Natural killer cell (primary cell): Measurements from ENCODE around the gene OGFOD3. TPM values are rescaled to one million over a fixed set of nuclear protein-coding genes. Genes with fewer than 3 reads are reported as not detected.
"Not testable (repeated sequence)": the region's sequence is repeated elsewhere in the genome, so short reads cannot be mapped to it uniquely, and the experiment has no call there.

Experiments used
- ATAC-seq, 3 donors: fragments of 150-1000 bp in 2 of 3; fragments of 200-7000 bp in 1 of 3; cut with Tn5 transposase; 1 replicate in 1 of 3; 2 replicates in 2 of 3; pipeline ENCODE4 v1.10.0; 2021; ENCODE audit warnings: mild to moderate bottlenecking in 2 of 3, moderate library complexity in 2 of 3
- DNase-seq, 2 donors: peaks; one replicate each; pipeline versions ENCODE4 v3.0.0 to v3.0.0-alpha.2; 2013 to 2021; ENCODE audit warnings: mixed read lengths in 1 of 2
- H3K27ac ChIP-seq: one replicate; pipeline ENCODE4 v1.5.1; 2013; ENCODE audit warnings: mild to moderate bottlenecking, low read length
- H3K27me3 ChIP-seq: one replicate; pipeline ENCODE4 v1.6.1; 2013; ENCODE audit warnings: low read length; ENCODE audit not compliant: control insufficient read depth, insufficient read depth
- H3K36me3 ChIP-seq: one replicate; pipeline ENCODE4 v1.6.1; 2013; ENCODE audit warnings: low read length; ENCODE audit not compliant: control insufficient read depth, insufficient read depth
- H3K4me1 ChIP-seq: one replicate; pipeline ENCODE4 v1.6.1; 2013; ENCODE audit warnings: low read length; ENCODE audit not compliant: control insufficient read depth, insufficient read depth
- H3K4me3 ChIP-seq: one replicate; pipeline ENCODE4 v1.5.1; 2013; ENCODE audit warnings: low read length
- H3K9me3 ChIP-seq: one replicate; pipeline ENCODE4 v1.6.1; 2013; ENCODE audit warnings: low read length; ENCODE audit not compliant: control insufficient read depth, insufficient read depth
- H3K27ac Mint-ChIP-seq, 2 donors: one replicate each; pipeline ENCODE4 v1.8.0; 2022; ENCODE audit warnings: mild to moderate bottlenecking in 2 of 2, mixed read lengths in 2 of 2, moderate library complexity in 1 of 2
- H3K27me3 Mint-ChIP-seq, 2 donors: one replicate each; pipeline ENCODE4 v1.8.0; 2022; ENCODE audit warnings: low read depth in 2 of 2, mixed read lengths in 2 of 2
- H3K36me3 Mint-ChIP-seq: one replicate; pipeline ENCODE4 v1.8.0; 2022; ENCODE audit warnings: mixed read lengths
- H3K4me1 Mint-ChIP-seq, 2 donors: one replicate each; pipeline ENCODE4 v1.8.0; 2022; ENCODE audit warnings: mixed read lengths in 2 of 2
- H3K4me3 Mint-ChIP-seq: one replicate; pipeline ENCODE4 v1.8.0; 2022; ENCODE audit warnings: mild to moderate bottlenecking, moderate library complexity, mixed read lengths
- H3K9me3 Mint-ChIP-seq, 2 donors: one replicate each; pipeline ENCODE4 v1.8.0; 2022; ENCODE audit warnings: mixed read lengths in 2 of 2
- WGBS: methylation state at CpG from one replicate; pipeline ENCODE4 v1.1.7; 2013; ENCODE audit warnings: missing lambda C conversion rate; ENCODE audit not compliant: insufficient coverage; 5-methylcytosine and 5-hydroxymethylcytosine counted together
- intact Hi-C: fragments of 100-400 bp; cut with micrococcal nuclease; formaldehyde crosslinking; loops from one replicate; pipeline ENCODE4 v1.14.2; 2022
- total RNA-seq, 4 donors: library from RNA; stranded (reverse); fragments of 120-200 nt in 1 of 4; gene quantifications; one replicate each; pipeline versions ENCODE4 v1.2.3 to v1.2.4, GENCODE V29; 2013 to 2022
- TF ChIP-seq, protein P1 (sequence below): fragments of 200-600 bp; IDR thresholded peaks from one replicate; pipeline ENCODE4 v1.8.0; 2022; ENCODE audit warnings: antibody characterized with exemption

The OGFOD3 gene
- total RNA-seq, 3 donors from 2014 or later (not counting 1 experiment from before 2014, with no cell fraction given): 21.6 to 28.6 (median 23.3) TPM

DNA sequence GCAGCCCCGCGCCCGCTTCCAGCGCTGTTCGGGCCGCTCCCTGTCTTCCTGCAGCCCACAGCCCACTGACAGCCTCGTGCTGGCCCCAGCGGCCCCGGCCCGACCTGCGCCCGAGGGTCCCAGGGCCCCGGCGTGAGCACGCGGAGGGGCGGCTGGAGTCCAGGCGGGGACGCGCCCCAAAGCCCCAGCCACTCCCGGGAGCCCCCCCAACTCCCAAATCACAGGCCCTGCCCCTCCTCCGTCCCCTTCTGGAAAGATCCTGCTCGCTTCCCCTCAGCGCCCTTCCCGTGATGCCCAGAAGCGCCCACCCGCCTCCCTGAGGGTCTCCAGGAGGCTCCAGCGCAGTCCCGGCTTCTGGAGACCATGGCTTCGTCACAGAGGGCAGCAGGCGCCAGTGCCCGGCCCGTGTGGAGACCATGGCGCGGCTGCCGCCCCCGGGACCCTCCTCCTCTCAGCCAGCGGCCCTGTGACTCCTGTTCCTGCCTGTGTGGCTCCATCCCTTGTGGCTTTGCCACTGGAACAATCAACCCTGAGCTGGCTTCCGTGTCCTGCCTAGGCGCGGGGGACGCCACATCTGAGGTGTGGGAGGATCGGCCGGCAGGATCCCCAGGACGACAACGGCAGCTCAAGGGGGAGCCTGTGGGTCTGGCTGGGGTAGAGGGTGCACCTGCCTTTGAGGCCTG, 42.9 kb downstream of the OGFOD3 start:
- Mint-ChIP-seq H3K27ac (no peak overlapping the region), H3K4me1 (peaks cover 14 to 15% of the 10 kb centered on the region in 2 donors), H3K9me3 (no peaks in the 10 kb centered on the region), H3K27me3 (peaks cover 30 to 32% of the 10 kb centered on the region in 2 donors), H3K36me3 (no peaks in the 10 kb centered on the region), H3K4me3 (no peak overlapping the region)
- no peaks in the 10 kb centered on the region for H3K36me3 ChIP-seq
- WGBS: 53% methylated on average over 46 of the region's 46 CpGs
- intact Hi-C loops: no loop called here
- DNase-seq: no peak
- H3K4me3 ChIP-seq: no peak overlapping the region
- no peaks in the 10 kb centered on the region for H3K9me3 ChIP-seq
- TF ChIP-seq, protein P1, sequence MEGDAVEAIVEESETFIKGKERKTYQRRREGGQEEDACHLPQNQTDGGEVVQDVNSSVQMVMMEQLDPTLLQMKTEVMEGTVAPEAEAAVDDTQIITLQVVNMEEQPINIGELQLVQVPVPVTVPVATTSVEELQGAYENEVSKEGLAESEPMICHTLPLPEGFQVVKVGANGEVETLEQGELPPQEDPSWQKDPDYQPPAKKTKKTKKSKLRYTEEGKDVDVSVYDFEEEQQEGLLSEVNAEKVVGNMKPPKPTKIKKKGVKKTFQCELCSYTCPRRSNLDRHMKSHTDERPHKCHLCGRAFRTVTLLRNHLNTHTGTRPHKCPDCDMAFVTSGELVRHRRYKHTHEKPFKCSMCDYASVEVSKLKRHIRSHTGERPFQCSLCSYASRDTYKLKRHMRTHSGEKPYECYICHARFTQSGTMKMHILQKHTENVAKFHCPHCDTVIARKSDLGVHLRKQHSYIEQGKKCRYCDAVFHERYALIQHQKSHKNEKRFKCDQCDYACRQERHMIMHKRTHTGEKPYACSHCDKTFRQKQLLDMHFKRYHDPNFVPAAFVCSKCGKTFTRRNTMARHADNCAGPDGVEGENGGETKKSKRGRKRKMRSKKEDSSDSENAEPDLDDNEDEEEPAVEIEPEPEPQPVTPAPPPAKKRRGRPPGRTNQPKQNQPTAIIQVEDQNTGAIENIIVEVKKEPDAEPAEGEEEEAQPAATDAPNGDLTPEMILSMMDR: no peak
- no peak overlapping the region for H3K27ac ChIP-seq
- peaks cover 22% of the 10 kb centered on the region for H3K27me3 ChIP-seq
- H3K4me1 ChIP-seq: peaks cover 8% of the 10 kb centered on the region
- ATAC-seq: no peak

- Histone ChIP-seq H3K9me3 (no peaks in the 10 kb centered on the region), H3K27ac (no peak overlapping the region), H3K4me3 (no peak overlapping the region), H3K27me3 (peaks cover 25% of the 10 kb centered on the region), H3K36me3 (no peaks in the 10 kb centered on the region), H3K4me1 (peaks cover 10% of the 10 kb centered on the region)
- DNase-seq (no peak), ATAC-seq (no peak)
- Mint-ChIP-seq H3K27ac (no peak overlapping the region), H3K4me3 (no peak overlapping the region), H3K9me3 (no peaks in the 10 kb centered on the region), H3K4me1 (peaks cover 8 to 12% of the 10 kb centered on the region in 2 donors), H3K27me3 (peaks cover 27 to 28% of the 10 kb centered on the region in 2 donors), H3K36me3 (no peaks in the 10 kb centered on the region)
- intact Hi-C loops: no loop called here
- 31% methylated on average over 79 of the region's 79 CpGs for WGBS
- TF ChIP-seq, protein P1: no peak
Observed at GRCh38 chr17:82374626-82375331, 43.6 kb downstream of the OGFOD3 start.

GRCh38 chr17:82373731-82374625, 44.4 kb downstream of the OGFOD3 start:
- Histone ChIP-seq H3K27ac (no peak overlapping the region), H3K4me3 (no peak overlapping the region), H3K36me3 (no peaks in the 10 kb centered on the region), H3K9me3 (no peaks in the 10 kb centered on the region), H3K27me3 (peaks cover 27% of the 10 kb centered on the region), H3K4me1 (peaks cover 10% of the 10 kb centered on the region)
- Mint-ChIP-seq H3K4me1 (peaks cover 7 to 9% of the 10 kb centered on the region in 2 donors), H3K36me3 (no peaks in the 10 kb centered on the region), H3K27ac (no peak overlapping the region), H3K9me3 (no peaks in the 10 kb centered on the region), H3K4me3 (no peak overlapping the region), H3K27me3 (peaks cover 28% of the 10 kb centered on the region in 2 donors)
- TF ChIP-seq, protein P1: no peak
- ATAC-seq: no peak
- no peak for DNase-seq
- WGBS: 88% methylated on average over 37 of the region's 37 CpGs
- intact Hi-C loops: no loop called here

GRCh38 chr17:82373072-82373452, 45.3 kb downstream of the OGFOD3 start:
- H3K36me3 Mint-ChIP-seq, H3K9me3 Mint-ChIP-seq, H3K4me1 Mint-ChIP-seq, ATAC-seq, DNase-seq, H3K27ac Mint-ChIP-seq, H3K9me3 ChIP-seq, intact Hi-C loops, H3K4me3 Mint-ChIP-seq, H3K4me3 ChIP-seq, H3K36me3 ChIP-seq, H3K27ac ChIP-seq: not testable (repeated sequence)
- peaks cover 25 to 31% of the 10 kb centered on the region in 2 donors for H3K27me3 Mint-ChIP-seq
- peaks cover 10% of the 10 kb centered on the region for H3K4me1 ChIP-seq
- peaks cover 27% of the 10 kb centered on the region for H3K27me3 ChIP-seq
- WGBS: 87% methylated on average over 10 of the region's 10 CpGs
